KMS-11 (cell line): ENCODE data around the gene MGA.
A peak's percentile ranks its signal among the peaks of the same experiment; 100 is the strongest.

Experiments
- H2AFZ ChIP-seq: fragments of 200-600 bp; sonication (generic); 2 replicates; pipeline ENCODE4 v1.6.1; 2016; ENCODE audit warnings: antibody characterized with exemption, mixed run types, low read depth
- H3K27ac ChIP-seq: fragments of 200-600 bp; sonication (generic); 2 replicates; pipeline ENCODE4 v1.6.1; 2016; ENCODE audit warnings: mild to moderate bottlenecking, mixed run types
- H3K27me3 ChIP-seq: fragments of 200-600 bp; sonication (generic); 2 replicates; pipeline ENCODE4 v1.6.1; 2017; ENCODE audit warnings: mild to moderate bottlenecking, low read depth, mixed run types, moderate library complexity; ENCODE audit not compliant: insufficient read depth
- H3K36me3 ChIP-seq: fragments of 200-600 bp; sonication (generic); 2 replicates; pipeline ENCODE4 v1.6.1; 2017; ENCODE audit warnings: mild to moderate bottlenecking, mixed run types; ENCODE audit not compliant: insufficient read depth
- H3K4me1 ChIP-seq: fragments of 200-600 bp; sonication (generic); 2 replicates; pipeline ENCODE4 v1.6.1; 2016; ENCODE audit warnings: mild to moderate bottlenecking, low read depth, mixed run types; ENCODE audit not compliant: poor library complexity, severe bottlenecking
- H3K4me2 ChIP-seq: fragments of 200-600 bp; sonication (generic); 2 replicates; pipeline ENCODE4 v1.7.0; 2016; ENCODE audit warnings: mild to moderate bottlenecking, mixed run types
- H3K4me3 ChIP-seq: fragments of 200-600 bp; sonication (generic); IDR thresholded peaks from 2 replicates; pipeline ENCODE4 v1.6.1; 2017; ENCODE audit warnings: low read depth, low read length, mixed read lengths; ENCODE audit not compliant: insufficient read depth
- H3K79me2 ChIP-seq: fragments of 200-600 bp; sonication (generic); 2 replicates; pipeline ENCODE4 v1.6.1; 2016; ENCODE audit warnings: low read depth, mixed run types; ENCODE audit not compliant: insufficient read depth
- H3K9ac ChIP-seq: fragments of 200-600 bp; sonication (generic); 2 replicates; pipeline ENCODE4 v1.6.1; 2016; ENCODE audit warnings: mild to moderate bottlenecking, mixed run types
- H4K20me1 ChIP-seq: fragments of 200-600 bp; sonication (generic); 2 replicates; pipeline ENCODE4 v1.6.1; 2016; ENCODE audit warnings: mild to moderate bottlenecking, mixed run types; ENCODE audit not compliant: insufficient read depth
- CTCF ChIP-seq: fragments of 200-600 bp; sonication (generic); conservative IDR thresholded peaks from 2 replicates; pipeline ENCODE4 v1.6.1; 2017; ENCODE audit warnings: low read depth, mild to moderate bottlenecking, antibody characterized with exemption, low read length, moderate library complexity, mixed read lengths

The MGA gene

DNA sequence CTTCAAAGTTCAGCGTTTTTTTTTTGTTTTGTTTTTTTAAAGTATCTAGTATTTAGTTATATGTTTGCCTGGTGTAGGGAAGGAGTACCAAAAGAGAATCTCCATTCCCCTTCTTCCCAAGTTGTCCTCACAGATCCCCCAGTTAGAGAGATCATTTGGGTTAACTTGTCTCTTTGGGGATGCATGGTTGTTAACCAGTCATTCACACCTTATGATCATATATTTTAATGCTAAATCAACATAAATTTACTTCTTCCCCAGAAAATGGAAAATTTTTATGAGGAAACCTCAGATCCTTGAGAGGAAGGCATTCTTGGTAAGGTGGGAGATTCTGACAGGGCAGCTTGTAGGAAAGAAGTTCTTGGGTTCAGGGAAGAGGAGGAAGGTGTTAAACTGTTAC is 1.5 kb upstream of the MGA start:
- no peaks in the 10 kb centered on the region for H3K27me3 ChIP-seq
- no peak for TF ChIP-seq CTCF
- no peak overlapping the region for H3K9ac ChIP-seq
- no peaks in the 10 kb centered on the region for H3K36me3 ChIP-seq
- H3K4me2 ChIP-seq: no peak overlapping the region
- H3K27ac ChIP-seq: no peak overlapping the region
- H3K4me1 ChIP-seq: peaks cover 18% of the 10 kb centered on the region
- no peak overlapping the region for H2AFZ ChIP-seq
- H4K20me1 ChIP-seq: no peaks in the 10 kb centered on the region
- H3K79me2 ChIP-seq: peaks cover 30% of the 10 kb centered on the region
- no peak overlapping the region for H3K4me3 ChIP-seq

DNA sequence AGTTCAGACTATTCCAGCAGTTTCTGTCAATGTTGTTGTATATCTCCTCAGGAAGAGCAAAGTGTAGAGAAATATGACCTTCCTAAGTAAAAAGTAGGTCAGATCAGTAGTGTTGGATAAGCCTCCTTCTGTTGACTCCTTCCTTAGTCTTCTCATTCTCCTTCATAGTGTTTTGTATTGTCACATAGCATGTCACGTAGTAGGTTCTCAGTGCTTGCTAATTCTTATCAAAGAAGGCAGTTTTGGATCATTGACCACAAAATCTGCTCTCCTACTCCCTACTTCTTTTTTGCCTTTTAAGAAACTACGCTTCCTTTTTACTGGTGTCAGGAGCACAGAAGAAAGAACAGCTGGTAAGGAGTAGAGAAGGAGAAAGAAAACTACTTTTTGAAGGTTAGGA is 1.0 kb upstream of the MGA start:
- Histone ChIP-seq H3K27me3 (no peaks in the 10 kb centered on the region), H3K4me1 (peaks cover 18% of the 10 kb centered on the region), H3K36me3 (no peaks in the 10 kb centered on the region), H2AFZ (peak overlapping the region; percentile 88; the same call in 1 of the 2 replicates), H3K4me2 (peak overlapping the region; percentile 61; the same call in 1 of the 2 replicates), H3K79me2 (peaks cover 35% of the 10 kb centered on the region), H3K9ac (no peak overlapping the region), H3K27ac (no peak overlapping the region), H3K4me3 (no peak overlapping the region), H4K20me1 (no peaks in the 10 kb centered on the region)
- TF ChIP-seq CTCF: no peak

GRCh38 chr15:41659855-41660234 is 360 bp upstream of the MGA start:
- Histone ChIP-seq H3K4me3 (no peak overlapping the region), H3K36me3 (no peaks in the 10 kb centered on the region), H4K20me1 (no peaks in the 10 kb centered on the region), H3K4me1 (peaks cover 18% of the 10 kb centered on the region), H3K27ac (peak overlapping the region; percentile 96), H3K4me2 (peak overlapping the region; percentile 61), H3K79me2 (peaks cover 42% of the 10 kb centered on the region), H2AFZ (peak overlapping the region; percentile 88), H3K27me3 (no peaks in the 10 kb centered on the region), H3K9ac (peak overlapping the region; percentile 93)
- no peak for TF ChIP-seq CTCF

DNA sequence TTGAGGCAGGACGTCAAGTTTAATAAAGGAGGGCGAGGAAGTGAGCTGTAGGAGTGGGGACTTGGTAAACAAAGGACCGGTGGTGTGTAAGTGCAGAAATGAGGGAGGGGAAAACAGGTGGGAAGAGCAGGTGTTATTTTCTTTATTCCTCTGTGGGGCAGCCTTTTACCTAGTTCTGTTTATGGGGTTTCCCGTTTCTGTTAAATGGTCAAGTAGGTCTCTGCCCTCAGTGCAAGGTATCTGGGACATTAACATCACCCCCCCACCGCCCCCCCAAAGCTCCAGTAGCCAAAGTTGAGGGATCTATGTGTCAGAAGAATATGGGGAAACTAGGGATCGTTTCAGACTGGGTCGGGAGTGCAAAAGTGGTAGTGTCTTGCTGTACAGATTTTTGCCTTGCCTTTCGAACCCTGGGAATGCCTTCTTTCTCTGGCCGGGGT is 893 bp downstream of the MGA start:
- no peak overlapping the region for H3K4me3 ChIP-seq
- H4K20me1 ChIP-seq: no peaks in the 10 kb centered on the region
- H3K36me3 ChIP-seq: no peaks in the 10 kb centered on the region
- H2AFZ ChIP-seq: peak overlapping the region; percentile 88; the same call in 1 of the 2 replicates
- peaks cover 18% of the 10 kb centered on the region for H3K4me1 ChIP-seq
- H3K79me2 ChIP-seq: peaks cover 52% of the 10 kb centered on the region
- no peak for TF ChIP-seq CTCF
- peak overlapping the region; percentile 96 for H3K27ac ChIP-seq
- H3K27me3 ChIP-seq: no peaks in the 10 kb centered on the region
- peak overlapping the region; percentile 61; the same call in 1 of the 2 replicates for H3K4me2 ChIP-seq
- peak overlapping the region; percentile 93 for H3K9ac ChIP-seq
